ENCODE data around the gene FCRL5. TPM values are rescaled to one million over a fixed set of nuclear protein-coding genes. Genes with fewer than 3 reads are reported as not detected.

Gene FCRL5
- total and polyA plus RNA-seq, 9 of the 15 experiments (the other 6 are each of a cell fraction or from before 2014, with no cell fraction given) = not detected

DNA sequence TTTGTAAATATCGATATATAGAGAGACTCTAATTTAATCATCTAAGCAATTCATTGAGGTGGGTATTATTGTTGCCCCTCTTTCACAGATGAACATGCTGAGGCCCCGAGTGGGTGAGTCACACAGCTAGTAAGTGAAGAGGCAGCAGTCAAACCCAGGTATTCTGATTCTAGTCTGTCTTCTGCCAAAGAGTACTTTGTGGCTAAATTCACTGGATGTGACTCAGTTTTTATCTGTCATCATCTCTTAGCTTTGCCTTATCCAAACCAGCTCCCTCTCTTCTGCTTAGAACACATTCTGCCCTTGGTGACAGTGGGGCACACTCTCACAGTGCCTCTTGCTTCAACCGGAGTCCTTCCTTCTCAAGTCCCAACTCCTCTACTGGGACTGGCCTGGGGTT is 11.5 kb downstream of the FCRL5 start:
- ATAC-seq (no peak), FAIRE-seq (no peak), DNase-seq (ENCODE audit: extremely low read depth in 1 of 4, low spot score in 3 of 4) (no peak)
- no peak overlapping the region for H3K4me3 ChIP-seq
- ChIA-PET POLR2A (no interaction called here), CTCF (ENCODE audit: low intra/inter-chr PET ratio) (no interaction called here)
- no peaks in the 10 kb centered on the region for H4K20me1 ChIP-seq (replicated peaks; ENCODE audit: control insufficient read depth, insufficient read depth, low read length)
- no peaks in the 10 kb centered on the region for H3K79me2 ChIP-seq (ENCODE audit: control insufficient read depth, insufficient read depth, low read length)
- in situ Hi-C loops (cut with MboI) = no loop called here
- no peak overlapping the region for H3K27ac ChIP-seq (ENCODE audit: extremely low read depth, low read depth, low read length)
- WGBS (ENCODE audit: insufficient coverage, low coverage, missing lambda C conversion rate) = 0% methylated on average over 3 of the region's 3 CpGs
- H3K4me1 ChIP-seq (replicated peaks in 1 of 2; ENCODE audit: control insufficient read depth in 2 of 2, insufficient read depth in 2 of 2, low read length in 2 of 2) = no peaks in the 10 kb centered on the region; a peak in 1 of 5 replicates
- no peak overlapping the region for H2AFZ ChIP-seq (ENCODE audit: low read depth, low read length)
- BruUV-seq (replicated peaks) = no TSS peak
- no peaks in the 10 kb centered on the region for H3K9me3 ChIP-seq (replicated peaks; ENCODE audit: control insufficient read depth, insufficient read depth, low read depth, low read length)
- H3K36me3 ChIP-seq (ENCODE audit: control insufficient read depth, insufficient read depth, low read length) = no peaks in the 10 kb centered on the region
- no peaks in the 10 kb centered on the region for H3K9me1 ChIP-seq (ENCODE audit: control insufficient read depth, insufficient read depth, low read length)
- peaks cover 10 to 24% of the 10 kb centered on the region in 2 experiments; a peak in 3 of 5 replicates for H3K27me3 ChIP-seq (ENCODE audit: control insufficient read depth in 2 of 2, insufficient read depth in 2 of 2, low read length in 2 of 2)
- no peak overlapping the region for H3K4me2 ChIP-seq (ENCODE audit: insufficient read depth, low read length)
- no peak overlapping the region for H3K9ac ChIP-seq (ENCODE audit: insufficient read depth in 1 of 2, low read depth in 2 of 2, low read length in 2 of 2)
- intact Hi-C loops (cut with micrococcal nuclease) = no loop called here
- TF ChIP-seq KHSRP (IDR thresholded peaks at IDR 0.05) (no peak), SRSF1 (IDR thresholded peaks at IDR 0.05; ENCODE audit: low read depth, low read length) (no peak), C11orf30 (IDR thresholded peaks at IDR 0.05; ENCODE audit: low read depth) (no peak), U2AF1 (optimal IDR thresholded peaks at IDR 0.05; ENCODE audit: low read depth, low read length) (no peak), POLR2G (IDR thresholded peaks at IDR 0.05; ENCODE audit: low read depth, low read length) (no peak), GABPA (tag; conservative IDR thresholded peaks at IDR 0.05; ENCODE audit: low read depth) (no peak), PHTF2 (CRISPR knock-in tag; IDR thresholded peaks at IDR 0.05) (no peak), HDAC1 (IDR thresholded peaks at IDR 0.05) (no peak), ZNF445 (CRISPR knock-in tag; IDR thresholded peaks at IDR 0.05; ENCODE audit: low read depth) (no peak), NFRKB (IDR thresholded peaks at IDR 0.05; ENCODE audit: low read depth) (no peak)
- TF ChIP-seq, protein P1, sequence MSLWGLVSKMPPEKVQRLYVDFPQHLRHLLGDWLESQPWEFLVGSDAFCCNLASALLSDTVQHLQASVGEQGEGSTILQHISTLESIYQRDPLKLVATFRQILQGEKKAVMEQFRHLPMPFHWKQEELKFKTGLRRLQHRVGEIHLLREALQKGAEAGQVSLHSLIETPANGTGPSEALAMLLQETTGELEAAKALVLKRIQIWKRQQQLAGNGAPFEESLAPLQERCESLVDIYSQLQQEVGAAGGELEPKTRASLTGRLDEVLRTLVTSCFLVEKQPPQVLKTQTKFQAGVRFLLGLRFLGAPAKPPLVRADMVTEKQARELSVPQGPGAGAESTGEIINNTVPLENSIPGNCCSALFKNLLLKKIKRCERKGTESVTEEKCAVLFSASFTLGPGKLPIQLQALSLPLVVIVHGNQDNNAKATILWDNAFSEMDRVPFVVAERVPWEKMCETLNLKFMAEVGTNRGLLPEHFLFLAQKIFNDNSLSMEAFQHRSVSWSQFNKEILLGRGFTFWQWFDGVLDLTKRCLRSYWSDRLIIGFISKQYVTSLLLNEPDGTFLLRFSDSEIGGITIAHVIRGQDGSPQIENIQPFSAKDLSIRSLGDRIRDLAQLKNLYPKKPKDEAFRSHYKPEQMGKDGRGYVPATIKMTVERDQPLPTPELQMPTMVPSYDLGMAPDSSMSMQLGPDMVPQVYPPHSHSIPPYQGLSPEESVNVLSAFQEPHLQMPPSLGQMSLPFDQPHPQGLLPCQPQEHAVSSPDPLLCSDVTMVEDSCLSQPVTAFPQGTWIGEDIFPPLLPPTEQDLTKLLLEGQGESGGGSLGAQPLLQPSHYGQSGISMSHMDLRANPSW (CRISPR knock-in tag; IDR thresholded peaks at IDR 0.05) = no peak
- TF ChIP-seq, protein P2, sequence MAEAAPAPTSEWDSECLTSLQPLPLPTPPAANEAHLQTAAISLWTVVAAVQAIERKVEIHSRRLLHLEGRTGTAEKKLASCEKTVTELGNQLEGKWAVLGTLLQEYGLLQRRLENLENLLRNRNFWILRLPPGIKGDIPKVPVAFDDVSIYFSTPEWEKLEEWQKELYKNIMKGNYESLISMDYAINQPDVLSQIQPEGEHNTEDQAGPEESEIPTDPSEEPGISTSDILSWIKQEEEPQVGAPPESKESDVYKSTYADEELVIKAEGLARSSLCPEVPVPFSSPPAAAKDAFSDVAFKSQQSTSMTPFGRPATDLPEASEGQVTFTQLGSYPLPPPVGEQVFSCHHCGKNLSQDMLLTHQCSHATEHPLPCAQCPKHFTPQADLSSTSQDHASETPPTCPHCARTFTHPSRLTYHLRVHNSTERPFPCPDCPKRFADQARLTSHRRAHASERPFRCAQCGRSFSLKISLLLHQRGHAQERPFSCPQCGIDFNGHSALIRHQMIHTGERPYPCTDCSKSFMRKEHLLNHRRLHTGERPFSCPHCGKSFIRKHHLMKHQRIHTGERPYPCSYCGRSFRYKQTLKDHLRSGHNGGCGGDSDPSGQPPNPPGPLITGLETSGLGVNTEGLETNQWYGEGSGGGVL (CRISPR knock-in tag; IDR thresholded peaks at IDR 0.05) = no peak
- TF ChIP-seq, protein P3, sequence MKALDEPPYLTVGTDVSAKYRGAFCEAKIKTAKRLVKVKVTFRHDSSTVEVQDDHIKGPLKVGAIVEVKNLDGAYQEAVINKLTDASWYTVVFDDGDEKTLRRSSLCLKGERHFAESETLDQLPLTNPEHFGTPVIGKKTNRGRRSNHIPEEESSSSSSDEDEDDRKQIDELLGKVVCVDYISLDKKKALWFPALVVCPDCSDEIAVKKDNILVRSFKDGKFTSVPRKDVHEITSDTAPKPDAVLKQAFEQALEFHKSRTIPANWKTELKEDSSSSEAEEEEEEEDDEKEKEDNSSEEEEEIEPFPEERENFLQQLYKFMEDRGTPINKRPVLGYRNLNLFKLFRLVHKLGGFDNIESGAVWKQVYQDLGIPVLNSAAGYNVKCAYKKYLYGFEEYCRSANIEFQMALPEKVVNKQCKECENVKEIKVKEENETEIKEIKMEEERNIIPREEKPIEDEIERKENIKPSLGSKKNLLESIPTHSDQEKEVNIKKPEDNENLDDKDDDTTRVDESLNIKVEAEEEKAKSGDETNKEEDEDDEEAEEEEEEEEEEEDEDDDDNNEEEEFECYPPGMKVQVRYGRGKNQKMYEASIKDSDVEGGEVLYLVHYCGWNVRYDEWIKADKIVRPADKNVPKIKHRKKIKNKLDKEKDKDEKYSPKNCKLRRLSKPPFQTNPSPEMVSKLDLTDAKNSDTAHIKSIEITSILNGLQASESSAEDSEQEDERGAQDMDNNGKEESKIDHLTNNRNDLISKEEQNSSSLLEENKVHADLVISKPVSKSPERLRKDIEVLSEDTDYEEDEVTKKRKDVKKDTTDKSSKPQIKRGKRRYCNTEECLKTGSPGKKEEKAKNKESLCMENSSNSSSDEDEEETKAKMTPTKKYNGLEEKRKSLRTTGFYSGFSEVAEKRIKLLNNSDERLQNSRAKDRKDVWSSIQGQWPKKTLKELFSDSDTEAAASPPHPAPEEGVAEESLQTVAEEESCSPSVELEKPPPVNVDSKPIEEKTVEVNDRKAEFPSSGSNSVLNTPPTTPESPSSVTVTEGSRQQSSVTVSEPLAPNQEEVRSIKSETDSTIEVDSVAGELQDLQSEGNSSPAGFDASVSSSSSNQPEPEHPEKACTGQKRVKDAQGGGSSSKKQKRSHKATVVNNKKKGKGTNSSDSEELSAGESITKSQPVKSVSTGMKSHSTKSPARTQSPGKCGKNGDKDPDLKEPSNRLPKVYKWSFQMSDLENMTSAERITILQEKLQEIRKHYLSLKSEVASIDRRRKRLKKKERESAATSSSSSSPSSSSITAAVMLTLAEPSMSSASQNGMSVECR (CRISPR knock-in tag; IDR thresholded peaks at IDR 0.05) = no peak
- TF ChIP-seq, protein P4, sequence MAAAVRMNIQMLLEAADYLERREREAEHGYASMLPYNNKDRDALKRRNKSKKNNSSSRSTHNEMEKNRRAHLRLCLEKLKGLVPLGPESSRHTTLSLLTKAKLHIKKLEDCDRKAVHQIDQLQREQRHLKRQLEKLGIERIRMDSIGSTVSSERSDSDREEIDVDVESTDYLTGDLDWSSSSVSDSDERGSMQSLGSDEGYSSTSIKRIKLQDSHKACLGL (CRISPR knock-in tag; IDR thresholded peaks at IDR 0.05; ENCODE audit: borderline replicate concordance, poor library complexity, severe bottlenecking) = no peak

Measured in K562 (cell line).